HG02885 (cell line): Measurements from ENCODE around the gene AGAP5.
"Not testable (repeated sequence)": the region's sequence is repeated elsewhere in the genome, so short reads cannot be mapped to it uniquely, and the experiment has no call there.

Experiments used
- ATAC-seq: cut with Tn5 transposase; IDR thresholded peaks from one replicate; pipeline ENCODE4 v1.9.1; 2021; ENCODE audit warnings: mild to moderate bottlenecking; ENCODE audit not compliant: unreplicated experiment, poor library complexity

AGAP5 gene

GRCh38 chr10:73697675-73698159, at the start of gene AGAP5:
Gene AGAP5, minus strand, starts transcription at chr10:73698109. Its CDS starts 354 bp downstream, at chr10:73697755.
- not testable (repeated sequence) for ATAC-seq

- ATAC-seq: no peak
Observed at GRCh38 chr10:73746721-73747120, 48.8 kb upstream of the AGAP5 start.

DNA sequence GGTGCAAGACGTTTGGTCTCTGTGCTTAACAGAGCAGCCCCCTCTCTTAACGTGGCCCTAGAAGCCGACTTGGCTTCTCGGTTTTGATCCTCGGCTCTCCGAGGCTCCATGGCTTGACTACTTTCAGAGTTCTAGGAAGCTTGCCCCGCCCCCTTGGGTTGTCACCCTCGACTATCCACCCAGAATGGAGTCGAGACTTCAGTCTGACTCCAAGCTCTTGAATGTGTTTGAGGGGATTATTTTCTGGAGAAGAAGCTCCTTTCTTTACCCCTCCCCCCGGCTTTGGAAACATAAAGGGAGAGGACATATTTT, 46.7 kb upstream of the AGAP5 start:
- peak; percentile 24 for ATAC-seq

DNA sequence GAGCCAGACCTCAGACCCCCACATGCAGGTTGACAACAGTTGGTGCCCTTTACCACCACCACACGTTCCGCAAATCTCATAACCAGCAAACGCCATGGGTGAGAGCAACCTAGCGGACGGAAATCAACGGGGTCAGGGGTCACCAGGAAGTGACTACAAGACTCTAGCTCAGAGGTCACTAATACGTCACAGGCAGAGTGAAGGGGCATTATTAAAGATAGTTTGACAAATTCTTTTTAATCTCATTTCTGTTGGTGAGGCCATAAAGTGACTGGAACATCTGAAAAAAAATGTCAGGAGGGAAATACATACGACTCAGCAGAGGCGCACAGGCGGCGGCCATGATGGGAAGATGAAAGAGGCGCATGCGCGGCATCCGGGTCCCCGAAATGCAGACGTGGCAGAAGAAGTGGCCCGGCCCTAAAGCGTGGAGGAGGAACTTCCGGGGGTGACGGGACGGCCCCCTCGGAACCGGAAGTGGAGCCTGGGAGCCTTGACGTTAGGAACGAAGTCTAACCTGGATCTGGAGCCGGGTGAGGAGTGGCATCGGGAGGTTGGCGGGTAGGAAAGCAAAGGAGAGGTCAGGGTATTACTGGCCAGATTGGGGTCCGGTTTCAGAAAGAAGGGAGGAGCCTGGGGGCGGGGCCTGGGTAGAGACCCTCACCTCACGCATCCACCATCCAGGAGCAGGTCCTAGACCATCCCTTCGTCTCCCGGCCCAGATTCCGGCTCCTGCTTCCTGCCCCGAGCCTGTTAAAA, 46.2 kb upstream of the AGAP5 start, which contains the start of gene SEC24C:
TSS of gene SEC24C (plus strand) at position 468 of the 759 bp plus-strand sequence. CDS start 2,461 bp downstream, outside the sequence.
- ATAC-seq: peak; percentile 93

GRCh38 chr10:73743327-73743904, 45.5 kb upstream of the AGAP5 start:
- ATAC-seq: no peak

DNA sequence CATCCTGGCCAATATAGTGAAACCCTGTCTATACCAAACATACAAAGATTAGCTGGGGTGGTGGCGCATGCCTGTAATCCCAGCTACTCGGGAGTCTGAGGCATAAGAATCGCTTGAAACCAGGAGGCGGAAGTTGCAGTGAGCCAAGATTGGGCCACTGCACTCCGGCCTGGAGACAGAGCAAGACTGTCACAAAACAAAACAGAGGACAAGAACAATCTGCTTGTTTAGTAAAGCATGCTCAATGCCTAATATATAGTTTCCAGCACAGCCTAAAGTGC, 44.5 kb upstream of the AGAP5 start:
- no peak for ATAC-seq

DNA sequence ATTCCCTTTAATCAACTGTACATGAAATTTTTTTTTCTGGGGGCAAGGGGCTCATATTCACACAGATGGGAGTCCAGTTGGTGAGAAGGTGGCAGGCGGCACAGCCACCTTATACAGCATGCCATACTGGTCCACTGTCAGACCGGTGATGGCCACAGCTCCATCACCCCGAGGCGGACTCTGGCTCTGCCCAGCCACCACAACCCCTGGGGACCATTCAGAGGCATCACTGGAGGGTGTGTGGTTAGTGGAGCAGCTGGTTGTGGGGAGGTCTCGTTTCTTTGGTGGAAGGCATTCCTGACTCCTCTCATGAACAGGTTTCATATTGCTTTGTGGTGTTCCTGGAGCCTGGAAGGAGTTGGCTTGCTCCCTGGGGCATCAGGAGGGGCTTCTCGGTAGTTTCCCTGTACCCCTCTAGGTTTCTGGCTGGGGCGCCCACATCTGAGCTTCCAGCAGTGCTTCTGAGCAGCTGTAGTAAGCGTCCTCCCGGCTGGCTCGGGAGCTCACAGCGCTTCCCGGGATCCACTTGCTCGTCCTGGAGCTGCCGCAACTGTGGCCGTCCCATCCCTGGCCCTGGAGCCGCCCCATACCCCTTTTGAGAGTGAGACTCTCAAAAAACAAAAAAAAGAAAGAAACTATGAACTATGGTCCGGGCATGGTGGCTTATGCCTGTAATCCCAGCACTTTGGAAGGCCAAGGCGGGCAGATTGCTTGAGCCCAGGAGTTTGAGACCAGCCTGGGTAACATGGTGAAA, 42.8 kb upstream of the AGAP5 start:
- ATAC-seq: not testable (repeated sequence)

- ATAC-seq: no peak
Observed at GRCh38 chr10:73734796-73735305, 36.9 kb upstream of the AGAP5 start.

- ATAC-seq: no peak
Observed at GRCh38 chr10:73734028-73734720, 36.3 kb upstream of the AGAP5 start.

- no peak for ATAC-seq
Observed at GRCh38 chr10:73732931-73733623, 35.2 kb upstream of the AGAP5 start.

GRCh38 chr10:73732426-73732825, 34.5 kb upstream of the AGAP5 start:
- ATAC-seq: no peak

DNA sequence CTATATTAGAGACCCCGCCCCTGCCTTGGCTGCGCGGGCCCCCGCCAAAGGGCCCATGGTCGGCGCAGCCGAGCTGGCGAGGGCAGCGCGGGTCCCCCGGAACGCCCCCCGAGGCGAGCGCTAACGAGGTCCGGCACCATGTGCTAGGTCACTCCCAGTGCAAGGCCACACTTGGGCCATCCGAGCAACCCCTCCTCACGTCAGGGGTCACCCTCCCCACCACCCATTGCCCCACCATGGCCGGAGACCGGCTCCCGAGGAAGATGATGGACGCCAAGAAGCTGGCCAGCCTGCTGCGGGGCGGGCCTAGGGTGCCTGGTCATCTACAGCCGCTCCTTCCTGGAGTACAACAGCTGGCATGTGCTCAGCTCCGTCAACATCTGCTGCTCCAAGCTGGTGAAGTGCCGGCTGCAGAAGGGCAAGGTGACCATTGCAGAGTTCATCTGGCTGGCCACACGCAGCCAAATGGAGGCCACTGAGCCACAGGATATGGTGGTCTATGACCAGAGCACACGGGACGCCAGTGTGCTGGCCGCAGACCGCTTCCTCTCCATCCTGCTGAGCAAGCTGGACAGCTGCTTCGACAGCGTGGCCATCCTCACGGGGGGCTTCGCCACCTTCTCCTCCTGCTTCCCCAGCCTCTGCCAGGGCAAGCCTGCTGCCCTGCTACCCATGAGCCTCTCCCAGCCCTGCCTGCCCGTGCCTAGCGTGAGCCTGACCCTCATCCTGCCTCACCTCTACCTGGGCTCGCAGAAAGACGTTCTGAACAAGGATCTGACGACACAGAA, 33.9 kb upstream of the AGAP5 start:
- no peak for ATAC-seq

DNA sequence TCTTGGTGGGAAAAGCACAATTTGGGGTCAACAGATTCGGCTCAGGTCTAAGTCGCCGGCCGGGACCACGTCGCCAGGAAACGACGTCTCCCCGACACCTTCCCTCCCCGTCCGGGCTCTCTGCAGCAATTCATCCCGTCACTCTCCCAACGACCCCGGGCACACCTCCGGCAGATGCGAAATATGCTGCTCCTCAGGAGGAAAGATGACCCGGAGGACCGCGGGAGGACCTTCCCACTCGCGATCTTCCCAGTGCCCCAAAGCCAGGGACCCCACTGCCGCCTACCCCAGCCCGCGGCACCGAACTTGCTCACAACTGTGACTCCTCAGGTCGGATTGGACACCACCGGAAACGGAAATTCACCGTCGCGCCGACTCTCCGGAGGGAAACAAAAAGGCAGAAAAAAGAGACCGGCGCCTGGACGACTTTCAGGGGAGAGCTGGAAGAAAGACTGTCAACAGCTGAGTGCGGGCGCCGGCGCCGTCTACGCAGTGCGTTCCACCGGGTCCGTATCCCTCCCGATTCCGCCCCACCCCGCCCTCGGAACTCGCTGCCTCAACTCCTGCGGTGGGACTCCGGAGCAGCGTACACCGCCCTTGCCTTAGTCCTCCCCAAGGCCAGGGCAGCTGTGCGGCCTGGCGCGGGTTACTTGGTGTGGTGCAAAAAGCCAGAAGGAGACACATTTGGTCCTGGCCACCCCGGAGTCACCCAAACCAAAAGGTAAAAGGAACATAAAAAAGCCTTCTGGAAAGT, 32.4 kb upstream of the AGAP5 start:
- peak; percentile 89 for ATAC-seq

DNA sequence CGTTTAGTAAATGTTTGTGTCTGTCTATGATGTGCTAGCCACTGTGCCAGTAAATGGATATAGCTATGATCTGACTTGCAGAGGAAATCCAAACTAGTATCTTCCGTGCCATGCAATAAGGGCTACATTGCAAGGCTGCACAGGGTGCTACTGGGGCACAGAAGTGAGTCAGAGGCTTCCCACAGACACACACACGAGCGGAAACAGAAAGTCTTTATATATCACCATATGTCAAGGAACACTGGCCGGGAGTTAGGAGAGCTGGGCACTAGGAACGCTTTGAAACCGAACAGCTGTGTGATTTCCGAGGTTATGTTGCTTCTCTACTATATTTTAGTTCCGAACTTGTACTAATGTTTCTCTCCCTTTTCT, 31.9 kb upstream of the AGAP5 start:
- not testable (repeated sequence) for ATAC-seq

- no peak for ATAC-seq
Observed at GRCh38 chr10:73723516-73723915, 25.6 kb upstream of the AGAP5 start.

DNA sequence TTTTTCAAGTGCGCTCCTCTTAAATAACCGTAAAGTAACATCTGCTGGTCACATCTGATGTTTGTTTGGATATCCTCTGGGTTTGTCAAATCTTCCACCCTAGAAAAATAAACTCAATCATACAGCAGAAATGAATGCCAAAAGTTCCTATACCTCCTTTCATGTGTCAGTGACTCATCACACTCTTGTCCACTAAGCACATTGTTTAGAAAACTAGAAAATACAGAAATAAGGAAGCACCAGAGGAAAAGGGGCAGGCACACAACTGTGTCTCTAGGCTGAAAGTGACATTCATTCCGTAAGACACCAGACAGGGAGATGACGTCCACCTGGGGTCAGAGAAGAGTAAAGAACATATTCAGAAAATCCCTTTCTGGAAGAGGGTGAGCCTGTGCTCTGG, 22.7 kb upstream of the AGAP5 start:
- ATAC-seq: not testable (repeated sequence)

- ATAC-seq: no peak
Observed at GRCh38 chr10:73717556-73717955, 19.6 kb upstream of the AGAP5 start.

GRCh38 chr10:73716251-73716650, 18.3 kb upstream of the AGAP5 start:
- no peak for ATAC-seq
